Stimulated activated CD8-positive, alpha-beta memory T cell treated with anti-CD3 and anti-CD28 coated beads, Interleukin-15, amount 100 ng/mL, for 4 hours (primary cell): ENCODE data around the gene ABCA3.
A peak's percentile ranks its signal among the peaks of the same experiment; 100 is the strongest.
"Not testable (repeated sequence)": the region's sequence is repeated elsewhere in the genome, so short reads cannot be mapped to it uniquely, and the experiment has no call there.

Source experiments
- DNase-seq, 2 donors: peaks; one replicate each; pipeline ENCODE4 v3.0.0-alpha.2; 2020; ENCODE audit warnings: low read depth in 2 of 2

ABCA3 gene

DNA sequence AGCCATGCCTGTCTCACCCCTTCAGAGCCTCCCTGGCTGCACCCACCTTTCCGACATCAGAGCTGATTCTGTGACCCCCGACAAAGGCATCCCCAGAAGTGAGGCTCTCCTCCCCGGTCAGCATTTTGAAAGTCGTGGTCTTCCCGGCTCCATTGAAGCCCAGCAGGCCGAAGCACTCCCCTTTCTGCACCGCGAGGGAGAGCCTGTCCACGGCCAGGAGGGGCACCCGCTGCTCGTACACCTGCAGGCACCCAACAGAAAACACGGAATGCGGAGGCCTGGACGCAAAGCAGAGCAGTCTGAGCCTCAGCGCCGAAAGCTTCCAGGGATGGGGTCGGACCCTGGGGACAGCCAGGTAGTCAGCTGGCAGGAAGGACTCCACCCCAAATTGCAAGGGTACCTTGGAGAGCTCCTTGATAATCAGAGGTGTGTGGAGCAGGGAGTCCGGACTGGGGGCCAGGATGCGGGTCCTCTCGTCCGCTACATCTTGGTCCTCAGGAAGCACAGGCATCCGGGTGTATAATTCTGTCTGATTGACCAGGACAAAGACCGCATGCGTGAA is 59.5 kb downstream of the ABCA3 start:
- DNase-seq: no peak

DNA sequence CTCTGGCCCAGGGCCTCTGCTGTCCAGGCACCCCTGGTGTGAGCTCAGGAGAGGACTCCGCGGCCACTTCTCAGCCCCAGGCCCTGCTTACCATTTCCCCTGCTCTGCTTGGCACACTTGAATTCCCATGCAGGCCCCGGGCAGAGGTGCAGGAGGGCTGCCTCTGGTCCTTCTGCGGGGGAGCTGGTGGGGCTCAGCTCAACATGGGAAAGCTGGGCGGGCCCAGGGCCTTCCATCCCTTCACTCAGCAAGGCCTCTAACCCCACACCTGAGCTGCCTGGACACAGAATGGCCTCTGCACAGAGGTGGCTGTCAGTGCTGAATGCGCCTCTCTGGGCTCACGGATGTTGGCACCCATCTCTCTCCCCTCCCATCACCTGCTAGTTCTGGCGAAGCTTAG is 60.1 kb downstream of the ABCA3 start:
- DNase-seq: no peak

DNA sequence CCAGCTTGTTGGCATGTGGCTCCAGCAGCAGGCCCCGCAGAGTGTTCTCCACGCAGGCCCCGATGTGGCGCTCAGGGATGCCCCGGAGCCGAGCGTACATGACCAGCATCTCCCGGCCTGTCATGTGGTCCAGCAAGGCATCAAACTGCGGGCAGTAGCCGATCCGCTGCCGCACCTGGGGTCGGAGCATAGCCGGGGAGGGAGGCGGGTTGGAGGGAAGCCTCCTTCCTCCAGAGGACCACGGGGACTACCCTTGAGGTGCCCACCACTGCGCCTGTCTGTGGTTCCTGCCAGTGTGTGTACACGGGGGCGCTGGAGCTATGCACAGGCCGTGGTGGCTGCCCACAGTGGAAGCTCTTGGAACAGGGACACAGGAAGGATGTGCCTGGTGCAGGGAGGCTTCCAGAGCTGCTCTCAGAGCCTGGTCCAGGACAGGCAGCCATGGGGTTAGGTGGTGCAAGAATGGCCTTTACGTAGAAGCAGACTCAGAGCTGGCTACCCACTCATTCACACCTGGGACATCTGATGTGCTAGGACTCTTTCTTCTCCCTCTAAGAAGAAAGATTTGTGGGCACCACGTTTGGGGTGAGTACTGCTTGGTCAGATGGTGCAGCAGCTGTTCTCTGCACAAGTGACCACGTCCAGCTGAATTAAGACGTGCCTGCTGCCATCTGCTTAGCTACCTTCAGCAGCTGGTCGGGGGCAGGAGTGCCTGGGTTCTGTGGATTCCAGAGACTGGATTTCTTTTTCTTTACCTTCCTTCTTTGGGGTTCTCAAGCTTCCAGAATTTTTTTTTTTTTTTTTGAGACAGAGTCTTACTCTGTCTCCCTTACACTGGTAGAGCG is 61.4 kb downstream of the ABCA3 start:
- no peak for DNase-seq

DNA sequence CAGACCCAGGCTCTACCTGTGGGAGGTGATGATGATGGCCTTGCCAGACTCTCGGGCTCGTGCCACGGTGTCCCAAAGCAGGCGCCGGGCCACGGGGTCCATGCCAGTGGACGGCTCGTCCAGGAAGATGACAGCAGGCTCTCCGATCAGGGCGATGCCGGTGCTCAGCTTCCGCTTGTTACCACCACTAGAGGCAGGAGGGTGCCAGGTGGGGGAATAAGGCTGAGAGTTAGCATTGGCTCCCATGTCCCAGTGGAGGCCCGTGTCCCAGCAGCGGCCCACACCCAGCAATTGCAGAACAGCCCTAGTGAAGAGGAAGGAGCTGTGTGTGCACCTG is 62.3 kb downstream of the ABCA3 start:
- no peak for DNase-seq

DNA sequence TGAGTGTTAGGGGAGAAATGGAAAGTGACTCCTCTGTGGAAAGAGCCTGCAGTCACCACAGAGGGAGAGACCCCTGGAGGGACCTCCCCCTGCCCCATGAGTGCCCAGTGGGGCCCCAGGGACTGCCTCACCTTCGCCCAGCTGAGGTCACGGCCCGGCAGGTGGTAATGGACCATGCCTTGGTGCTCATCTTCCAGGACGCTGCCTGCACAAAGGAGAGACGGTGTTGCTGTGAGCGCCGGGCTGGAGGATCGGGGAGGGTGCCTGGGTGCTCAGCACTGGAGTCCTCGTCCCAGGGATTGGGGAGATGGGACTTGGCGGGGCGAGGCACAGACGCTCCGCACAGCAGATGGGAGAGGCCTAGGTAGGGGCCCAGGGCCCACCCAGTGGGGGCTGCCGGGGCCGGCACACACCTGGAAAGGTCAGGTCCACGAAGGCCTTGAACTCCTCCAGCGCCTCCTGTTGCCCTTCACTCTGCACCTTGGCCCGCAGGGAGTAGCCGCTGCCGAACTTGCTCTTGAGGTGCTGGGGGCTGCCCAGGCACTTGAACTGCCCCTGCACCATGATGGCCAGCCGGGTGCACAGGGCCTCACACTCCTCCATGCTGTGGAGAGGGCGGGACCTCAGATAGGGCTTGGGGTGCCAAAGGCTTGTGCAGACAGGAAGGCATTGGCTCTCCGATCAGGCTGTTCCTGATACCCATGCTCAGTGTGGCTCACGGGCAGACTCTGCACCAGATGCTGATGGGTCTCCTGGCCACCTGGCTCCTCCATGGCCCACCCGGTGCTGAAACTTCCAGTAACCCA is 62.9 kb downstream of the ABCA3 start:
- no peak for DNase-seq

DNA sequence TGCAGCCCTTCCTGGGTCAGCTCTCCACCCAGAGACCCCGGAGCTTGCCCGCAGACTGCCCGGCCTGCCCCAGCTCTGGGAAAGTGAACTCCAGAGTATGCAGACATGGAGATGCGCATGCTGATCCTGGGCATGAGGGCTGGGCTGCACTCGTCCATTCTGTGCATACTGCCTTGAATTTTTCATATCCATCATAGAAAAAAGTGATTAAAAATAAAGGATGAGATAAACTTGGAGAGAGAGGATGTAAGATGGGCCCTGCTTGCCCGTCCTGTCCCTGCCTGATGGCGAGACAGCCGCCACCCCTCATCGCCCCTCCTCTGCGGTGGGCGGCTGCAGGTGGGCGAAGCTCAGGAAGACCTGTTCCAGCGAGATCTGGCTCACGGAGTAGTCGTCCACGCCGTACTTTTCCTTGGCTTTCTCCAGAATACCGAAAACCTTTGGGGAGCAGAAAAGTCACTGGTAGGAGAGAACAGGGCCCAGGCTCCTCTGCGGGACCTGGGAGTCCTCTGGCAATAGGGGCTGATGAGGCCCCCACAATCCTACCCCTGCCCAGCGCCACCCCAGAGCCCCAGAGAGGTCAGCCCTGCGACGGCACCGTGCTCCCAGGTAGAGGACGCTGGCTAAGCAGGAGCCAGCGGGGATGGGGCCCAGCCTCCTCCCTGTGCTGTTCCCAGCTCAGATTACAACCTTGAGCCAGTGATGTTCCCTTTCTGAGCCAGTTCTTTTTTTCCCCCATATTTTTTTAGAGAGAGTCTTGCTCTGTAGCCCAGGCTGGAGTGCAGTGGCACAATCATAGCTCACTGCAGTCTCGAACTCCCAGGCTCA is 63.9 kb downstream of the ABCA3 start:
- no peak for DNase-seq

DNA sequence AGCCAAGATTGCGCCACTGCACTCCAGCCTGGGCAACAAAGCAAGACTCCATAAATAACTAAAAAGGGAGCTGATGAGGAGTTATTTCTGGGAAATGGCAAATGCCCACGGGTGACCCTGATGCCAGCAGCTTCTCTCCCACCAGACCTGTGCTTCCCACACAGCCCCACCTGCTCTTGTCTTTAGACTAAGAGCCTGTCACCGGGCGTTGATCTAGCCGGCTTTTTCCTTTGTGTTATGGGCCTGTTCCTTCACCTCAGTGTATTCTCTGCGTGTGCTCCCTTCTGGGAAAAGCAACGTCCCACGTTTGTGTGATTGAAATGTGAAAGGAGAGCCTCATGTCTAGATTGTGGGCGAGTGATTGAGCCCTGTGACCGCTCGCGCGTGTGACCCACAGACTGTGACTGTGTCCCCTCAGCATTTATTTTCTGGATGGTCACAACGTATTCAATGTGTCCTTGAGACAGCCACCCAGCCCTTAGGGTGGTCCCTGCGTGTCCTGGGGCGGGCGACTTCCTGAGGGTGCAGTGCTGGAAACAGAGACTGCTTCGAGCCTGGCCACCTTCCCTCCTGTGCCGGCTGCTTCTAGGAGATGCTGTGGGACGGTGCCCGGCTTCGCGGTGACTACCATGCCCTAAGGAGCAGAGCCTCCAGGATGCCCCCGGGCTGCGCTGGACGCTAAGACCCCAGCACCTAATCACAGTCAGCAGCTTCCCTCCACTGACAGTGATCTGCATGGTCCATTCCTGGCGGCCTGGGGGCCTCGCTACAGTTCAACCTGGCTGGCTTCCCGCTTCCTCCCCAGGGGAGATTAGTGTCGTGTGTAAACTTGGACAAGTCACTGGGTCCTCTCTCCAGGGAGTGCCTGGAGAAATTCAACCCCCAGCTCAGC is 64.8 kb downstream of the ABCA3 start:
- DNase-seq: no peak

DNA sequence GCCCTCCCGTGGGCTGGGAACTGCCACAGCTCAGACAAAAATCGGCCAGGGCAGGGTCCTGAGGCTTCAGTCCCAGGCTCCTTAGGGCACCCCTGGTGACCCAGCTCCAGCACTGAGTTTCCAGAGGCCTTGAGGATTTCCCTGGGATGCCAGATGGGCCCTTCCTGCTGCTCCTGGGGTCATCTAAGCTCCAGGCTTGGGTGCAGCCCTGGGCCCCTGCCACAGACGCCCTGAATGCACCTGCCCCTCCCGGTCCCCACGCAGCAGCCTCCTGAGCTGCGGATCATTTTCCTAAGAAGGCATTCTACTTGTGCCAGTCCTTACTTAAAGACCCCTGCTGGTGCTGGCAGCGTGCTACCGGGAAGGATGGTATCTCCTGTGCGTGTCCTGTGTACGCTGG is 66.6 kb downstream of the ABCA3 start:
- DNase-seq: no peak

DNA sequence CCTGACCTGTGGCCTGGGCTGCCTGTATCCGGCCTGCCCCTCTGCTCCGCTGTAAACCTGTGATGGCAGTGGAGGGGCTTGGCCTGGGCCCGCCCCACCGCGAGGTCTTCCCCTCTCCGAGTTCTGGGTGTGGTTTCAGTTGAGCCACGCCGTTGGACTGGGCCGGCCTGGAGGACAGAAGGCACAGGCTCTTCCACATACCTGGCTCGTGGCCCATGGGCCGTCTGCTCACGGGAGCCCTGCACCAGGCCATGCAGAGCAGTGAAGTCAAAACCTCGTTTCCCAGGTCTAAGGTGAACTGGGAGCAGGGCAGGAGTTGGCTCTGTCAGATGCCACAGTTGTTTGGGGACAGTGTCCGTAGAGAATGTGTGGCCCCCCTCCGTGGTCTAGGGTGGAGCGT is 67.0 kb downstream of the ABCA3 start:
- no peak for DNase-seq

DNA sequence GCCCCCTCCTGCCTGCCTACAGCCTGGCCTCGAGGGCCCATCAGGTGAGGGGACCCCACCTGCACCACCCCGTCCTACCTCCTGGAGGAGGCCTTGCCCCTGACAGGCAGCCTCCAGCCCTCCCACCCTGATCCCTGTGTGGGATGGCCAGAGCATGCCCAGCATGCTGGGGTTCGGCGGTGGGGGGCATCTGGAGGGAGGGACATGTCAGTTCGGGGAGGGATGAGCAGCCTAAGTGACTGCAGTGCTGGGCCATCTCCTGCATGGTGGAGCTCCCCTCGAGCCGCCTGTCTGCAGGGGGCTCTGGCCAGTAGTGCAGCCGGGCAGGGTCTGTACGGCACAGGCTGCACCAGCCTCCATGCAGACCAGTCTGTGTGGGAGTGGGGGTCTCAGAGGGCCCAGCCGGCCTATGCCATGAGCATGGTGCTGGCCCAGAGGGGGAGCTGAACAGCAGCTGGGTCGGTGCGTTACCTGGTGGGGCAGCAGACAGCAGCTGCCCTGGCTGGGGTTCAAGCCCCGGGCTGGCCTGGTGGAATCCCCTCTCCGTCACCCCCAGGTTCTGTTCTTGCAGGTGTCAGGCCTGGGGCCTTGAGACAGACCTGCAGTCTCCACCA is 68.6 kb downstream of the ABCA3 start:
- DNase-seq: no peak

DNA sequence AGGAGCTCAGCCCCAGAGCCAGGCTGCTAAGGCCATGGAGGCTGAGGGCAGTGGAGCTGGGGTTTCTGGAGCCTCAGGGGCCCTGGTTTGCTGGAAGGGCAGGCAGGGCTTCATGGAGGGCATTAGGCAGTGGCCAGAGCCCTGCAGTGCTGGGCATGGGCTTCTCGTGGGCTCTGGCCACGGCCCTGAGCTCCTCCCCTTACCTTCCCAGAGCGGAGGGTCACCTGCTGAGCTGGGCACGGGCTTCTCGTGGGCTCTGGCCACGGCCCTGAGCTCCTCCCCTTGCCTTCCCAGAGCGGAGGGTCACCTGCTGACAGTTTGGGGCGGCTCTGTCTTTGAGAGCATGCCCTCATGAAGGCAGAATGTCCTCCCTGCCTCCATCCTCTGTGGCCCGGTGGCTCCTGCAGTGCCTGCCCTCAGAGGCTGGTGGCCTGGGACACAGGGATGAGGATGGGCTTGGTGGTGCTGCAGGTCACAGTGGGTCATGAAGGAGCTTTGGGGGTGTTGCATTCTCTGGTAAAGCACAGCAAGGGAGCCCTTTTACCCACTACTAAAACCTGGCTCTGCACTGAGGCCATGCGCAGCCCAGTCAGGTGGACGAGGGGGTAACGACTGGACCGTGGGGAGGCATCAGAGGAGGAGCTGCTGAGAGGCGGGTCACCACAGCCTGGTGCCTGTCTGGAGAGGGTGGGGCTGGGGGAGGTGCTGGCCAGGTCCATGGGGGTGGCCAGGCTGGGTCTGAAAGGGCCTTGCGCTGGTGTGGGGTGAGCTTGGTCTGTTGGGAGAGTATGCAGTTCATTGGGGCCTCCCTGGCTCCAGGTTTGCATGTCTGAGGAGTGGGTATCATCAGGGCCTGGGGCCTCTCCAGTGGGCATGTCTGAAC is 69.7 kb downstream of the ABCA3 start:
- no peak for DNase-seq

DNA sequence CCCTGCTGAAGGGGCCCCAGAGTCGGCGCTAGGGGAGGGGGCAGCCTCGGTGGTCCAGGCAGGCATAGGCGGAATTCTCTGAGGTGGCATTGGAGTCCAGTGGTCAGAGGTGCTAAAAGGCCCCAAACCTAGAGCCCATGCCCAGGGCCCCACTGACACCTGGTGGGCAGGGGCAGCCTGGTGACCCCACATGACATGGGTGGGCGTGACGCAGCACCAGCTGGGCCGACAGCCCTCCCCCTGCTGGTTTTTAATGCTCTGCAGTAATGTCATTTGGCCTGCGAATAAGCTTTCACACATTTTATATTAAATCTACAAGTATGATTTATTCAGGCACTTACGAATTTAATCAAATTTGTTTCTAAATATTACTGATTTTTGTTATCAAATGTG is 70.5 kb downstream of the ABCA3 start:
- no peak for DNase-seq

DNA sequence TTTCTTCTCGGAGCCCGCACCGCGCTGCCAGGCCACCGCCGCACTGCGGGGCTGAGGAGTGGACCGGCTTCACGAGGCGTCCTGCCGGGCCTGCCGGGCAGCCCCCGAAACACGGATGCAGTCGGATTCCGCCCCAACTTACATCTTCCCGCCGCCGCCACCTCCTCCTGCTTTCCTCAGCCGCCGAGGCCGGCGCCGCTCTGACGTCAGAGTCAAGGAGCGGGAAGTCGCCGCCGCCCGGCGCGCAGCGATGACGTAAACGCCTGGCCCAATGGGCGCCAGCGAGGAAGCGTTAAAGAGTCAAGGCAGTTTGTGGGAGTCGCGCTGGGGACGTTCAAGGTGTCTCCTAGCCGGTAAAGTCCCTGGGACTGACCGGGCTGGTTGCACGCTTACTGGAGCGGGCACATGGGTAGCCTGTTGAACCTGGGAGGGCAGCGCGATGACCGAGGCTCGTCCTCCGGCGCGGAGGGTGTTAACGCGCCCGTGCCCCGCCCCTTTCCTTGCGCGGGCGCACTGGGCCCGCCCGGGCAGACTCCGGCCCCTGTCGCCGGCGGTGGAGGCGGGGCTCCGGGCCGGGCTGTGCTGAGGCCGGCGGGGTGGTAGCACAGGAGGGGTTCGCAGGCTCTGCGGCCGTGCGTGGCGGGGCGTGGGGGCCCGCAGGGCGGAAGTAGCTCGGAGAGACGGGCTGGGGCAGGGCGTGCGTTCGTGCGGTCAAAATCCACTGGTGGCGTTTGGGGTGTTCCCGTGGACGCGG is 72.4 kb downstream of the ABCA3 start, which contains the start of gene RNPS1:
RNPS1 (minus strand) TSS at position 214 of the 754 bp plus-strand sequence. CDS start 3,483 bp downstream, outside the sequence.
- peak; percentile 90 to 95 for DNase-seq

DNA sequence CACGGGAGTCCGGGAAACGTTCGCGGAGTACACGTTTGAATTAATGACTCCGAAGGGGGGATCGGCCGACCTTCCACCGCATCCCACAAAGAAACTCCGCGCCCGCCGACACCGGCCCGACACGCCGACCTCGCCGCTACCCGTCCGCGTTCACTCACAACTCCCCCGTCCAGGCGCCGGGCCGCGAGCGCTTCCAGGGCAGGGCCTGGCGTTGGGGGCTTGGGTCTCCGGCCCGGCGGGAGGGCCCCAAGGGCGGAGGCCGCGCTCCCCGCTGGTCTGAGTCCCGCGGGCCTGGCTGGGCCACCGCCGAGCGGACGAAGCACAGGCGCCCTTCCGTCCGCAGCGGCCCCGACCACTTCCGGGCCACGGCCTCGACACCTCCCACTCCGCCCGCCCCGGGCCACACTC is 73.0 kb downstream of the ABCA3 start:
- not testable (repeated sequence) for DNase-seq

DNA sequence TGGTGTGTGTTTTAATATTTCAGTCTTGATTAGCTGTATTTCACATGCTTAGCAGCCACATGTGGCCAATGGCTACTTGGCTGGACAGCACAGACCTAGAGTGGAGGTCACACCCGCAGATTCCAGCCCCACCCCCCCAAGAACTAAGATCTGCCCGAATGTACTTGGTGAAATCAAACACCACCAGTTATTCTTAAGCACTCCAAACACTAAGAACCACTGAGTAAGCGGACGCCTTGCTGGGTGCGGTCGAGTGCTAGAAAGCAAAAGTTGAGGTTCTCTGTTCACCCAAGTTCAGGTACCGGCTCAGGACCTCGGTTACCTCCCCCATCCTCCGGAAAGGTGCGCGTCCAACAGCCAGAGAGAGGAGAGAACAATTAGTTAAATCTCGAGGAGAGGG is 73.6 kb downstream of the ABCA3 start:
- DNase-seq: not testable (repeated sequence)

DNA sequence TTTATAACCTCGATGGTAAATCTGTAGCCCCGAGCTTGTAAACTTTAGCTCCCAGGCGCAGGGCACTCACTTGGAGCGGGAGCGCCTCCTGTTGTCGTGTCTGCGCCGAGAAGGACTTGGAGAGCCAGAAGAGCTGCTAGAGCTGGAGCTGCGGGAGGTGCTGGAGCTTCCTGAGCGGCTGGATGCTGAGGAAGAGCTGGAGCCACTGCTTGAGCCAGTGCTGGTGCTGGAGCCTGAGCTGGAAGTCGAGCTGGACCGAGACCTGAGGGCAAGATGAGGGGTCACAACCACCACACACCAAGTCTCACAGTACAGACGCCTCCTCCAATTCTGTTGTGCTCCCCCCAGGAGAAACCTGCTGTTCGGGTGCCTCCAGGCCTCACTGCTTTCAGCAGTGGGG is 77.5 kb downstream of the ABCA3 start:
- DNase-seq: not testable (repeated sequence)

DNA sequence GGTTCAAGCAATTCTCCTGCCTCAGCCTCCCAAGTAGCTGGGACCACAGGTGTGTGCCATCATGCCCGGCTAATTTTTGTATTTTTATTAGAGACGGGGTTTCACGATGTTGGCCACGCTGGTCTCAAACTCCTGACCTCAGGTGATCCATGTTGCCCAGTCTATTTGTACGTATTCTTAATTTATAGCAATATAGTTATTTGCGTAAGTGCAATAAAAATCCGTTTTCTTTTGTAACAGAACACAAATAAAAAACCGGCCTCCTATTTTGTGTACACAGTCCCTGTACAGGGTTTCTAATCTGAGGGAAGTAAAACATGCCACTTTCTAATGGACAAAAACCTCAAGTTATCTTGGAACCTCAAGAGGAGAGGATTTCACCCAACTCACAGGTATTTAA is 80.3 kb downstream of the ABCA3 start:
- DNase-seq: no peak

DNA sequence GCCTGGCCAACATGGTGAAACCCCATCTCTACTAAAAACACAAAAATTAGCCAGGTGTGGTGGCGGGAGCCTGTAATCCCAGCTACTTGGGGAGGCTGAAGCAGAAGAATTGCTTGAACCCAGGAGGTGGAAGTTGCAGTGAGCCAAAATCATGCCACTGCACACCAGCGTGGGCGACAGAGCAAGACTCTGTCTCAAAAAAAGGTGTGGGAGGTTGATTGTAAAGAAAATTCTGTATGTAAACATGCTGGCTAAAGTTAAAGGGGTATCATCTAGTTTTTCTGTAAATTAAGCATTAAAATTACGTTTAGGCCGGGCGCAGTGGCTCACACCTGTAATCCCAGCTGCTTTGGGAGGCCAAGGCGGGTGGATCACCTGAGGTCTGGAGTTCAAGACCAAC is 82.0 kb downstream of the ABCA3 start:
- not testable (repeated sequence) for DNase-seq

DNA sequence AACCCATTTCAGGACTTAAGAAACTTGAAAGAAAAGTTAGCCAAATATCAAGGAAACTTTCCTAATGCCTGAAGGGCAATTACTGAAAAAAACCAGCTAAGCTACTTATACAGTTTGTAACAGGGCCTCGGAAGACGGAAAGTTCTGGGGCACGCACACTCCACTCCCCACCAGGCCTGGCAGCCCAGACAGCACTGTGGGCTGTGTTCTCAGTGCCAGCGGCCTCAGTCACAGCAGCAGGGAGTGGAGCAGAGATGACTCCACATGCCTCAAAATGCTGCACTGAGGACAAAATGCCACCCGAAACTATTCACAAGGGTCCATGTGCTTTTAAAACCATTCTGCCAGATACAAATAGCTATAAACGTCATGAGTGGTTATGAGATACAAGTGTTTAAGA is 82.8 kb downstream of the ABCA3 start:
- DNase-seq: no peak
